GM19025 (cell line): Measurements from ENCODE around the gene TWF1.
A peak's percentile ranks its signal among the peaks of the same experiment; 100 is the strongest.
"Not testable (repeated sequence)": the region's sequence is repeated elsewhere in the genome, so short reads cannot be mapped to it uniquely, and the experiment has no call there.

Experiments
- ATAC-seq: cut with Tn5 transposase; IDR thresholded peaks from one replicate; pipeline ENCODE4 v1.9.1; 2021; ENCODE audit warnings: mild to moderate bottlenecking, low read depth, moderate library complexity; ENCODE audit not compliant: unreplicated experiment

TWF1 gene

DNA sequence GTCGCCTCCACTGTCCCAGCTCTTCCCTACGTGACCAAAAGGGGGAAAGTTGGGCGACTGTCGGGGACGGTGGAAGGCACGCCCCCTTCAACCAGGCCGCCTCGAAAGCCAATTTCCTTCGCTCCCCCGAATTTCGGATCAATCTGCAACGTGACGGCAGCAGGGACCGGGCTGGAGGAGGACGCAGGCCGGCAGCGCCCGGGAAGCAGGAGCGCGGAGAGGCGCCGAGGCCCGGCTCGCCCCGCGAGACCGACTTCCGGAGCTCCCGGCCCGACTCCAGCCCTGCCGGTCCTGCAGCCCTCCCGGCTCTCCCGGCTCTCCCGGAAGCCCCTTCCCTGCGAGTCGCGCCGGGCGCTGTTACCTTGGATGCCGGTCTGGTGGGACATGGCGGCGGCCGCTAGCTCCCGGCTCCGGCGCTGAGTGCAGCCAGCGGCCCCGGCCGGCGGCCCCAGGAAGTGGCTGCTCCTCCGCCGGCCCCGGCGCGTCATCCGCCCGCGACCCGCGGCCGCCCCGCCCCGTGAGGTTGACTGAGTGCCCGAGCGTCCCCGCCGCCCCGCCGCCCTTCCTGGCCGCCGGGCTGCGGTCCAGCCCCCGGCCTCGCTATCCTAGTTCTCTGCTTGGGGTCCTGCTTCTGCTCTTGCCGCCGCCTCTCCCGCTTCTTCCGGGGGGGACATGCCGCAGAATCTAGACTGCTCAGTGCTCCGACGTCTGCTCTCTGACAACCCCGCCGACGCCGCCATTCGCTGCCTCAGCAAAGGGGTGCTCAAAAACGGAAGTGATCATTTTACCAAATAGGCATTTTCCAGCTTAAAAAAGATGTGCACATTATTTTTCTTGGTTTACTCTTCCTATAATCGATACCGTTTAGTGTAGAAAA is at the start of gene TWF1:
TWF1 (minus strand) TSS at position 458 of the 877 bp plus-strand sequence; CDS start at position 386, 72 bp downstream.
- peak; percentile 98 for ATAC-seq

DNA sequence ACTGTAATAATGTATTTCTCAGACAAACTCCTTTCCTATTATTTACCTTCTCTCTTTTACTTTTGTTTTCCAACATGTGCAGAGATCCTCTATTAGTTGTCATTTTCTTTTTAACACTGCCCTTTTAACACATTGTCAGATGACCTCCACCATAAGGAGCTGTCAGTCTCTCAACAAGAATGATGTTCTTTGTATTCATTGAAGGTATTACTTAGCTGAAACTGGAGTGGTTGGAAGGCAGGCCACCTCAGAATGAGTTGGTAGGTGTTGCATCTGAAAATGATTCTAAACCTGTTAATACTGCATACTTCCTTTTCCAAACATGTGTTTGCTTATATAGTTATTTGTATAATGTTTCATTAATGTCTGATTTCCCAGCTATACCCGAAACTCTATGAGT is 46.6 kb upstream of the TWF1 start:
- ATAC-seq, result peak; percentile 56

DNA sequence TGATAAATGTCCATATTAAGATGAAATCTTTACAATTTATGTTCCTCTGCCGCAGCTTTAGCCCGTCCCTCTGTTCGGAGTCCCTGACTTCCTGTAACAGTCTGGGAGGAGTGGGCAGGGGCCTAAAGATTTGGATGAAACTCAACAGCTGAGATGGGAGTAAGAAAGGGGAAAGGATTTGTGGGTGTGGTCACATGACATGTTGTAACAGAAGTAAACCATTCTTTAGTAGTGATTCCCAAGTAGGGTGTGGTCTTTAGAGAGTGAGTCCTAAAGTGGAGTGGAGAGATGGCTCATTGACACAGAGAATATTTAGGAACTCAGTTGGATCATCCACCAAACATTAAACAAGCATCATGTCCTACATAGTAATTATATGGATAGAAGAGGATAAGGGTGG is 42.7 kb upstream of the TWF1 start:
- no peak for ATAC-seq

GRCh38 chr12:43848226-43848507 is 42.0 kb upstream of the TWF1 start:
- no peak for ATAC-seq

DNA sequence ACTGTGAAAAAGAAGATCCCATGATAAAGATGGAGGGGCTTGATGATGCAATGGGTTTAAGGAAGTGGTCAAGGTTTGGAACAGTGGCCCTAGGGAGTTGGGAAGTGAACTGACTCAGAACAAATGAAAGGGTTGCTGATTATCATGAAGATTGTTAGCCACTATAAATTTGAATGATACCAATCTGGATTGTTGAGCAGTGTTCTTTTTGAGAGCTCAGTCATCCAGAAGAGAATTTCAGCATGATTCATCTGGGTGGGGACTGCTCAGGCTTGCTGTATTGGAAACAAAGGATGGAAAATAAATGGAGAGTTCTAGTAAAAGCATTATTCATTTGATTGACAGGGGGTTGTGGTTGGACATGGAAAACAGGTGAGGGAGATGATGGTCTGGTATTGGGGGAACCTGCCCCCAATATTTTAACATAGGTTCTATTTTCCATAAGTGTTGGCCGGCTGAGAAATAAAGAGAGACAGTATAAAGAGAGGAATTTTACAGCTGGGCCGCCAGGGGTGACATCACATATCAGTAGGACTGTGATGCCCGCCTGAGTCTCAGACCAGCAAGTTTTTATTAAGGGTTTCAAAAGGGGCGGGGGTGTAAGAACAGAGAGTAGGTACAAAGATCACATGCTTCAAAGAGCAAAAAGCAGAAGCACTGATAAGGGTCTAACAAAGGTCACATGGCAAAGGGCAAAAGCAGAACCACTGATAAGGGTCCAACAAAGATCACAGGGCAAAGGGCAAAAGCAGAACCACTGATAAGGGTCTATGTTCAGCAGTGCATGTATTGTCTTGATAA is 41.5 kb upstream of the TWF1 start:
- ATAC-seq, result not testable (repeated sequence)

GRCh38 chr12:43842259-43842658 is 36.1 kb upstream of the TWF1 start:
- no peak for ATAC-seq

- no peak for ATAC-seq
Measured at GRCh38 chr12:43841253-43841652, 35.1 kb upstream of the TWF1 start.

DNA sequence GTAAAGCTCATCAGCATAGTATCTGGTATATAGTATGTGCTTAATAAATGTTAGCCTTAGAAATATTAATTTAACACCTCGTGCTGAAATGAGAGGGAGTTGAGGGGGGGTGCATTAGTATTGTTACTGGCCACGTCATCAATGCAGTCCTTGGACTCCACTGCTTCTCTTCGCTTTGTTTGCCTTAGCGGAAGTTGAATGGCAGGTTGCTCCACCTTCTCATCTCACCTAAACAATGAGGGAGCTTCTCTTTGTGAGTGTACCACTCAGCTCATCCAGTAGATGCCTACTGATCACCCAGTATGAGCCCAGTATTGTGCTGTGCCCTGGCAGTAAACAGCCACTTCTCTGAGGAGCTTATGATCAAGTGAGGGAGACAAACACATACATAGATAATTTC is 34.2 kb upstream of the TWF1 start:
- ATAC-seq, result no peak

GRCh38 chr12:43836475-43836989 is 30.4 kb upstream of the TWF1 start:
- ATAC-seq, result peak; percentile 2

DNA sequence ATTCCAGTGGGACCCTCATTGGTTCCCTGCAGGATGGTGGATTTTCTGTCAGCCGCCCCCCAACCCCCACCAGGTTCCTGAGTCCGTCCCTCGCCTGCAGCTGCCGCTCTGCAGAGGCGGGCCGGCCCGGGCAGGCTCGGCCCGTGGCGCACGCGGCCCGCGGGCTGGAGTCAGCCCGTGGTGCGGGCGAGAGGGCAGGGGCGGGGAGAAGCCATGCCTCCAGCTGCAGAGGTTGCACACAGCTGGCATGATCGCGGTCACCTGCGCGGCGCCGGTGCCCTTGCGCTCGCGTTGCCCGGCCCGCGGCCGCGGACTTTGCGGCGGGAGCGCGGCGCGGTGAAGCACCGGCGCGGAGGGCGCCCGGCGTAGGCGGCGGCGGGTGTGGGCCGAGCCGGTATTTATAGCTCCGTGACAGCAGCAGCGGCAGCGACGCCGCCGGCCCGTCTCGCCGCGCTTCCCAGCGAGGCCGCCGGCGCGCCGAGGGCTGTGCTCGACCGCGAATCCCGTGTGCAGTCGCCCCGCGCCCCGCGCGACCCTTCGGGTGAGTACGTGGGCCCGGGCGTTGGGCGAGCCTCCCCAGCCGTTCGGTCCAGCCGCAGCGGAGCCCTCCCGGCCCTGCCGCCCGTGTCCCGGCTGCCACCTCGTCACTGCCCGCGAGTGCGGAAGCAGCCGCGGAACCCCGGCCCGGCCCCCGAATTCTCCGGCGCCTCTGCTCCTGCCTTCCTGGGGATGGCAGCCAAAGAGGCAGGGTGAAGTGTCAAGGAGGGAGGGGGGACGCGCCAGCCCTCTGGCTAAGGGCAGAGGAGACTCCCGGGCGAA is 29.7 kb upstream of the TWF1 start, which contains the start of gene TMEM117:
TMEM117 (plus strand) TSS at position 426 of the 819 bp plus-strand sequence.
- peak; percentile 83 for ATAC-seq

GRCh38 chr12:43835264-43835655 is 29.1 kb upstream of the TWF1 start:
- no peak for ATAC-seq

- ATAC-seq, result no peak
Measured at GRCh38 chr12:43832463-43833168, 26.5 kb upstream of the TWF1 start.

DNA sequence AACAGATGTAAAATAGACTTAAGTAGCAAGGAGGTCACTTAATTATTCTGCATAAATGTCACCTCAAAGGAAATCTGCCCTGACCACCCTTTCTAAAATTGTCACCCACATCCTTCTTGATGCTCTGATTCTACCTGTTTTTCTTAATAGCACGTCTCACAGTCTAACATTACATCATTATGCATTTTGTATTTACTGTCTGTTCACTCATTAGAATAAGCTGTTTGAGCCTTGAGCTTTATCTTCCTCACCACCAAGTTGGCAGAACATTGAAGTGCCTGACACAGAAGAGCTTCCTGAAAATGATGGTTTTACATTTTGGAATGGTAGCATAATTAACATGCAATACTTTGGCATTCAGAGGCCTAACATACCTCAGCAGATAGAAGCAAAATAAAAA is 21.0 kb upstream of the TWF1 start:
- no peak for ATAC-seq

DNA sequence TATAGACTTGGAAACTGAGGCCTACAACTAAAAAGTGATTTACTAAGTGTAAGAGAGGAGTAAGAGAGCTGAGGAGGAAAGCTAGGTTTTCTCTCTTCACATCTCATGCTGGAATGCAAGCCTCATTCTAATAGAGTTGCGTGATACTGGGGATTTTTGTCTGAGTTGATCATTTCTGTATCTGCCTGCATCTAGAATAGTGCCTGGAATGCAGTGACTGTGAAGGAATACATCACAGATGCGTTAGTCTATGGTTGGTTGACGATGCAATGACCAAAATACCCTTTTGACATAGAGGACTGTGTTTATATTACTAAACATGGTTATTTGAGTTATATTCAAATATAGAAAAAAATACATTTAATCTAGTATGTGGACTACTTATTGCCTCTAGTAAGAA is 20.6 kb upstream of the TWF1 start:
- ATAC-seq, result no peak

- no peak for ATAC-seq
Measured at GRCh38 chr12:43824207-43824775, 18.2 kb upstream of the TWF1 start.

DNA sequence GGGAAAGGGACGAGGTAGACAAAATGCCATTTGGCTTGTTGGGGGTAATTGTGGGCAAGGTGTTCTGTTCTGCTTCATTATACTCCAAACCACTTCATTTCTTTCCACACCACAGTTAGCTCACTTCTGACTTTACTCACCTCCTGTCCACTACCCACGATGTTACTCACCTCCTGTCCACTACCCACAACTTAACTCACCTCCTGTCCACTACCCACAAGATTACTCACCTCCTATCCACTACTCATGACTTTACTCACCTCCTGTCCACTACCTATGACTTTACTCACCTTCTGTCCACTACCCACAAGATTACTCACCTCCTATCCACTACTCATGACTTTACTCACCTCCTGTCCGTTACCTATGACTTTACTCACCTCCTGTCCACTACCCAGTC is 10.1 kb upstream of the TWF1 start:
- ATAC-seq, result no peak

DNA sequence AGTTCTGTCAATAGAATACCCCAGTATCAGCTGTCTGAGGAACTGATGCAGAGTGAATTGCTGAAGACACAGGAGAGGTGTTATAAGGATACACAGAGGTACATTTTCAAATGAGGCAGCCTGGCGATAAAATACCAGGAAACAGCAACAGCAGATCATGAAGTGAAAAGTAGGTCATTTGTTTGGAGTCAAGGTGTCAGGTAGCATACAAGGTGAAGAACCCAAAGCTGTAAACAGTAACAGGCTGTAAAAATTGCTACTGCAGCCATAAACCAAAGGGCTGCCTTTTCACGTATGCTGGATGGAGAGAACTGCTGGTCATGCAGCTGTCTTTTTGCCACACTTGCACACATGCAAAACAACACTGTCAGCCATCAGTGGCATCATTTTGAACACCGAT is 9.3 kb upstream of the TWF1 start:
- no peak for ATAC-seq

DNA sequence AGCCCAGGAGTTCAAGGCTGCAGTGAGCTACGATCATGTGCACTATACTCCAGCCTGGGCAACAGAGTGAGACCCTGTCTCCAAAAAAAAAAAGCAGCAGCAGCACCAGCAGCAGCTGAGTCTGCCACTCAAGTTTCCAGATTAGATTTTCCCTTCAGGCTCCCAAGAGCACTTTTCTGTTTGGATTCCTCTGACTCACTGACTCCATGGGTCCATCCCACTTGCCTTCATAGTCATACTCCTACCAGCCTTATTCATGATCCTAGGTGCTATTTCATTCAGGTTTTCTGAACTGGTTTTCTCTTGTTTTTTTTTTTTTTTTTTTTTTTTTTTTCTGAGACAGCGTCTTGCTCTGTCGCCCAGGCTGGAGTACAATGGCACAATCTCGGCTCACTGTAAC is 6.8 kb upstream of the TWF1 start:
- ATAC-seq, result no peak

DNA sequence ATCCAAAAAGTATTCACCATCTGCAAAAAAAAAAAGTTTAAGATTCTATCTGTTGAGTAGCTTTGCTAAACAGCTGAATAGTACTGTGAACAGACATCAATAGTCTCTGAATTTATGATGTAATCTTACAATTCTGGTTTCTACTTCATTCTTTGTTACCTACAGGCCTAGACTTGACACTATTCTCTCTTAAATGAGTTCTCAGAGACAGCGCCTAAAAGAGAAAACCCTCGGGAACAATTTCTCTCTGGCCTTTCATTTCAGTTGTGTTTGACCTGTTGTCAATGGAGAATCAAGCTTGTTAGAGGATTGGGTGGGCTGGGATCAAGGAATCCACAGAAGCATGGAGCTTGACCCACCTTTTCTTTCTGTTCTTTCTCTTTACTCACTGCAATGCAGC is 5.9 kb upstream of the TWF1 start:
- no peak for ATAC-seq

DNA sequence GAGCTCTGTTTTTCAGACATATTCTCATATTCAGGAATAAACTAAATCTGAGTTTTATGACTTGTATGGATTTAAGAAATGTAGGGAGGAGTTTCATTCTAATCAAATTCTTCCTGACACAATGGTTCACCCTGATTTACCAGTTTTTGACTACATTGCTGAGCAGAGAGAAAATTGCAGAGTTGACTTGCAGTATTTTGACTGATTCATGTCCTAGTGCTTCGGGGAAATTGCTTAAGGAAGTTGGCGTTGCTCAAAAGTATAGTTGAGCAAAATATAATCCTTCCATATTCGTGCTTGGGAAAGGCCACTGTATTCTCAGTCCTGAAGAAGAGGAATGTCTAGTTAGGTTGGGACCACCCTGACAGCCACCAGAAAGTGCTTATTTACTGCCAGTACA is 1.3 kb upstream of the TWF1 start:
- no peak for ATAC-seq
